Measurements from ENCODE around the gene YPEL2.

YPEL2 gene

GRCh38 chr17:59424331-59424730 is 92.9 kb downstream of the YPEL2 start:
- Histone ChIP-seq H3K4me1 (ENCODE audit: insufficient read depth, low read length, poor library complexity, severe bottlenecking) (no peaks in the 10 kb centered on the region), H4K20me1 (ENCODE audit: insufficient read depth, low read length, poor library complexity, severe bottlenecking) (no peaks in the 10 kb centered on the region), H3F3A (ENCODE audit: low read depth) (no peaks in the 10 kb centered on the region), H3K27me3 (ENCODE audit: insufficient read depth, low read length, poor library complexity, severe bottlenecking) (no peaks in the 10 kb centered on the region), H3K9ac (ENCODE audit: low read depth, low read length, poor library complexity, severe bottlenecking) (no peak overlapping the region), H2AFZ (ENCODE audit: low read length) (no peak overlapping the region), H3K36me3 (ENCODE audit: insufficient read depth, low read length) (no peaks in the 10 kb centered on the region), H3K4me3 (ENCODE audit: low read length, poor library complexity, severe bottlenecking) (no peak overlapping the region), H3K9me3 (ENCODE audit: insufficient read depth, low read depth, low read length) (no peaks in the 10 kb centered on the region), H3K4me2 (ENCODE audit: low read depth, low read length, poor library complexity, severe bottlenecking) (no peak overlapping the region), H3K79me2 (ENCODE audit: insufficient read depth, low read length) (no peaks in the 10 kb centered on the region), H3K9me2 (replicated peaks; ENCODE audit: low read depth, low read length) (no peaks in the 10 kb centered on the region)
- TF ChIP-seq CTCF (conservative IDR thresholded peaks at IDR 0.05; ENCODE audit: low read length) (no peak), EZH2phosphoT487 (IDR thresholded peaks at IDR 0.05; ENCODE audit: borderline replicate concordance) (no peak)

GRCh38 chr17:59425085-59425931 is 93.9 kb downstream of the YPEL2 start:
- Histone ChIP-seq H3K9ac (ENCODE audit: low read depth, low read length, poor library complexity, severe bottlenecking) (no peak overlapping the region), H3K79me2 (ENCODE audit: insufficient read depth, low read length) (no peaks in the 10 kb centered on the region), H3K4me3 (ENCODE audit: low read length, poor library complexity, severe bottlenecking) (no peak overlapping the region), H3K36me3 (ENCODE audit: insufficient read depth, low read length) (no peaks in the 10 kb centered on the region), H3K4me1 (ENCODE audit: insufficient read depth, low read length, poor library complexity, severe bottlenecking) (no peaks in the 10 kb centered on the region), H3K9me2 (replicated peaks; ENCODE audit: low read depth, low read length) (no peaks in the 10 kb centered on the region), H3K27me3 (ENCODE audit: insufficient read depth, low read length, poor library complexity, severe bottlenecking) (no peaks in the 10 kb centered on the region), H4K20me1 (ENCODE audit: insufficient read depth, low read length, poor library complexity, severe bottlenecking) (no peaks in the 10 kb centered on the region), H3K9me3 (ENCODE audit: insufficient read depth, low read depth, low read length) (no peaks in the 10 kb centered on the region), H3K4me2 (ENCODE audit: low read depth, low read length, poor library complexity, severe bottlenecking) (no peak overlapping the region), H3F3A (ENCODE audit: low read depth) (no peaks in the 10 kb centered on the region), H2AFZ (ENCODE audit: low read length) (no peak overlapping the region)
- TF ChIP-seq EZH2phosphoT487 (IDR thresholded peaks at IDR 0.05; ENCODE audit: borderline replicate concordance) = no peak

GRCh38 chr17:59426031-59426430 is 94.6 kb downstream of the YPEL2 start:
- Histone ChIP-seq H3K4me3 (ENCODE audit: low read length, poor library complexity, severe bottlenecking) (no peak overlapping the region), H3K9me2 (replicated peaks; ENCODE audit: low read depth, low read length) (no peaks in the 10 kb centered on the region), H3K9ac (ENCODE audit: low read depth, low read length, poor library complexity, severe bottlenecking) (no peak overlapping the region), H3K4me2 (ENCODE audit: low read depth, low read length, poor library complexity, severe bottlenecking) (no peak overlapping the region), H4K20me1 (ENCODE audit: insufficient read depth, low read length, poor library complexity, severe bottlenecking) (no peaks in the 10 kb centered on the region), H3K27me3 (ENCODE audit: insufficient read depth, low read length, poor library complexity, severe bottlenecking) (no peaks in the 10 kb centered on the region), H3K4me1 (ENCODE audit: insufficient read depth, low read length, poor library complexity, severe bottlenecking) (no peaks in the 10 kb centered on the region), H3K9me3 (ENCODE audit: insufficient read depth, low read depth, low read length) (no peaks in the 10 kb centered on the region), H3K36me3 (ENCODE audit: insufficient read depth, low read length) (no peaks in the 10 kb centered on the region), H3K79me2 (ENCODE audit: insufficient read depth, low read length) (no peaks in the 10 kb centered on the region), H2AFZ (ENCODE audit: low read length) (no peak overlapping the region), H3F3A (ENCODE audit: low read depth) (no peaks in the 10 kb centered on the region)
- TF ChIP-seq CTCF (conservative IDR thresholded peaks at IDR 0.05; ENCODE audit: low read length) (no peak), EZH2phosphoT487 (IDR thresholded peaks at IDR 0.05; ENCODE audit: borderline replicate concordance) (no peak)
